ENCODE measurements around the gene ETFDH. TPM values are rescaled to one million over a fixed set of nuclear protein-coding genes. Genes with fewer than 3 reads are reported as not detected.
"Not testable (repeated sequence)": the region's sequence is repeated elsewhere in the genome, so short reads cannot be mapped to it uniquely, and the experiment has no call there.

Gene ETFDH
- total RNA-seq, 1 donor from 2014 or later = 68.8 TPM

DNA sequence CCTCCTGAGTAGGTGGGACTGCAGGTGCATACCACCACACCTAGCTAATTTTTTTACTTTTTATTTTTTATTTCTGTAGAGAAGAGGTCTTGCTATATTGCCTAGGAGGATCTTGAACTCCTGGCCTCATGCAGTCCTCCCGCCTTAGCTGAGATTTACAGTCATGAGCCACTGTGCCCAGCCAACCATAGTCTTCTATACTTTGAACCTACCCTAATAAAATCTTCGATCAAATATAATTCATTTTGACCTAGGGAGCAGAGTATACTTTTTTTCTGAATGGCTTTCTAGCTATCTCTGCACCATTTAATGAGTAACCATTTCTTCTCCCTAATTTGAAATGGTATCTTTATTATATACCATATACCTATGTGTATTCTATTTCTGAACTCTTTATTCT, 6.7 kb downstream of the ETFDH start:
- DNase-seq (ENCODE audit: low spot score) = no peak

DNA sequence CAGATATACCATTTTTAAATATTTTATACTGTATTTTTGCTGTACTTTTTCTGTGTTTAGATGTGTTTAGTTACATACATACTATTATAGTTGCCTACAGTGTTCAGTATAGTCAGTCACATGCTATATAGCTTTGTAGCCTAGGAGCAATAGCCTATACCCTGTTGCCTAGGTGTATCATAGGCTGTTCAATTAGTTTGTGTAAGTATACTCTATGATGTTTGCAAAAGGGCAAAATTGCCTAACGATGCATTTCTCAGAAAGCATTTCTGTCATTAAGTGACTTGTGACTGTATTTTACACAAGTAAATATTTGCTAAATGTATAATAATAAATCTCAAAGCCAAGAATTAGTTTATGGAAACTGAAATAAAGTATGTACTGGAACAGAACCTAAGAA, 9.5 kb downstream of the ETFDH start:
- no peak for DNase-seq (ENCODE audit: low spot score)

DNA sequence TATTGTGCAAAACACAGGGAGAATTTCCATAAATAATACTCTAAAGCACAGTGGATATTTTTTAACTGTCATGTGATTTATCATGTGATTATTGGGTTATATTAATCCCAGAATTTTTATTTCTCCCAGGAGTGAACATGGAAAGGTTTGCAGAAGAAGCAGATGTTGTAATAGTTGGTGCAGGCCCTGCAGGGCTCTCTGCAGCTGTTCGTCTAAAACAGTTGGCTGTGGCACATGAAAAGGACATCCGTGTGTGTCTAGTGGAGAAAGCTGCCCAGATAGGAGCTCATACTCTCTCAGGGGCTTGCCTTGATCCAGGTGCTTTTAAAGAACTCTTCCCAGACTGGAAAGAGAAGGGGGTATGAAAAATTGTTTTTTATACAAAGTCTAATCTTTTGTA, 10.0 kb downstream of the ETFDH start:
- DNase-seq (ENCODE audit: low spot score) = no peak

DNA sequence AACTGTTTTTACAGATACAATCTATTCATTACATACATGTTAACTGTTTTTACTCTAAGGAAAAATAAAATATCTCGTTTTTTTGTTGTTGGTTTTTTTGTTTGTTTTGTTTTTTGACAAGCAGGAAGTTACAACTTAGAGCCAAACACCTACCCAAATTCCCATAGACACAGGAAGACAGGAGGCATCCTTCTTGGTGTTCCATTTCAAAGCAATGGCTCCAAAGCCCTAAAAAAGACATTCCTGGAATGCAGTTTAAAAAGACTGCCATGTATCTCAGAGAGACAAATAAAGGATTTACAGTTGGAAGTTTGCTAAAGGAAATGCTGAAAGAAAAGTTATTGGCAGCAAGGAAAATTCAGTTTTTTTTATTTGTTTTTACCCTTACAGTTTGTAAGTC, 16.7 kb downstream of the ETFDH start:
- no peak for DNase-seq (ENCODE audit: low spot score)

DNA sequence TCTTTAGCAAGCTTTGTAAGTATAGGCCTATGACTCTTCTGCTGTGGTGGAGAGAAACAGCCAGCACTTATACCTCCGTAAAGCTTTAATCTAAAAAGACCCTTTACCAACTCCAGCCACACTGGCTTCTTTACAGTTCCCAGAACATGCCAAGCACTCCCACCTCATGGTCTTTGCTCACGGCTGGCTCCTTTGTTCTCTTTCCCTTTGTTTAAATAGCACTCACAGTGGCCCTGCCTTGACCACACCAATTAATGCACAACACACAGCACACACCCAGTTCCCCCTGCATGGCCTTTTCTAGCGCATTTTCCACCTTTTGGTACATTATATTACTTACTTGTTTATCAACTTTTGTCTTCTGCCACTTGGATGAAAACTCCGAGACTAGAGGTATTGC, 32.2 kb downstream of the ETFDH start:
- no peak for DNase-seq (ENCODE audit: low spot score)

DNA sequence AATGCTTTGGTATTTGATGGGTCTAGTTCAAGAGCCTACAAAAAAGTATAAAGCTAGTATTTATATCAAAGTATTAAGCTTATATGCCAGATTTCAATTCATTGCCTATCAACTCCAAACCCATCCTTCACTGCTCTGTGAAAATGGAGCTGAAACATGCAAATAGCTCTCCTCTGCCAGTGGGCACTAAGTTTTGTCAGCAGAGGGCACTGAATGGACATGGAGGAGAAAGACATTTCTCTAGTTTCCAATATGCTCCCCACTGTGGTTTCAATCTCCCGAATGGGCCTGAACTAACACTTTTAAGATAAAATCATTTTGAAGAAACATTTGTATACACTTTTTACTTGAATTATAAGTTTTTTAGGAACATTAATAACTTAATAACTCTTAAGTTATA, 38.7 kb downstream of the ETFDH start:
- no peak for DNase-seq (ENCODE audit: low spot score)

DNA sequence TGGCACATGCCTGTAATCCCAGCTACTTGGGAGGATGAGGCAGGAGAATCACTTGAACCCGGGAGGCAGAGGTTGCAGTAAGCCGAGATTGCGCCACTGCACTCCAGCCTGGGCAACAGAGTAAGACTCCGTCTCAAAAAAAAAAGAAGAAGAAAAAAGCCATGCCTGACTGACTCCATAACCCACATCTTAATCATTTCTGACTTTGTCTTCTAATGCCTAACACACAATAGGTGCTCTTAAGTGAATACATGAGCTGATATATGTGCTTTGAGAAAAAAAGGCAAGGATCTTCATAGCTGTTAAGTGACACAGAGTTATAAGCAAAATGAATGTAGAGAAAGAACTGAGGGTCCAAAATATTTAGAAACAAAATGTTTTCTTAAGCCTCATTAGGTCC, 40.5 kb downstream of the ETFDH start:
- not testable (repeated sequence) for DNase-seq (ENCODE audit: low spot score)

DNA sequence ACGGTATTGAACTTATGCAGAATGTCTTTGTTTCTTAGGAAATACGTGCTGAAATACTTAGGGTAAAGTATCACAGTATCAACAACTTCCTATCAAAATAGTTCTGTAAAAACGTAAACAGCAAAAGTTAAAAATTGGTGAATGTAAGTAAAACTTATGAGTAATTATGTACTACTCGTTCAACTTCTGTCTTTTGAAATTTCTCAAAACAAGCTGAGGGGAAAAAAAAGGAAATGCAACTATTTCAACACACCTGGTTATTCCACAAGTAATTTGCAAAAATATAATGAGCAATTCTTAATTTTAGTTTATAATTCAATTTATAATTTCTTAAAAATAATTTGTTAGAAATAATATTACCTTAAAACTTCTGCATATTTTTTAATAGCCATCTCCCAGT, 42.8 kb downstream of the ETFDH start:
- DNase-seq (ENCODE audit: low spot score) = no peak

DNA sequence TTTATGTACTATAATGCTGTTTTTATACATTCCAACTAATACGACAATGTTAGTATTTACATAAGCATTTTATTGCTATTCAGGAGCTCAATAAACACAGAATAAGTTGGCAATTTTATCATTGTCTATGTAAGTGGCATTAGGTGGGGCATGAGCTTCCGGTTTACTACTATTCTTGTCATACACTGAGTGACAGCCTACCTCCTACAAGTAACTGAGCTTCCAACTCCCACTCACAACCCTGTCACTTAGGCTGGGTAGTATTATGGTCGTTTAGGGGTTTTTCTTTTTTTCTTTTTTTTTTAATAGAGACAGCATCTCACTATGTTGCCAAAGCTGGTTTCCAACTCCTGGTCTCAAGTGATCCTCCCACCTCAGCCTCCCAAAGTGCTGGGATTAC, 43.7 kb downstream of the ETFDH start:
- no peak for DNase-seq (ENCODE audit: low spot score)

DNA sequence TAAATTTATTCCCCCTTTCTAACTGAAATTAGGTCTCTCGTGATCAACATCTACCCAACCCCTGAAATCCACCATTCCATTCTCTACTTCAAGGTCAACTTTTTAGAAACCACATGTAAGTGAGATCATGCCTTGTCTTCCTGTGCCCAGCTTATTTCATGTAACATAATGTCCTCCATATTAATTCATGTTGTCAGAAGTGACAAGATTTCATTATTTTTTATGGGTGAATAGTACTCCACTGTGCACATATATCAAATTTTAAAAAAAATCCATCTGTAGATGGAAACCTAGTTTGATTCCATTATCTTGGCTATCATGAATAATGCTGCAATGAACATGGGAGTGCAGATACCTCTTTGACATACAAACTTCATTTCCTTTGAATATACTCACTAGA, 49.6 kb downstream of the ETFDH start:
- no peak for DNase-seq (ENCODE audit: low spot score)

DNA sequence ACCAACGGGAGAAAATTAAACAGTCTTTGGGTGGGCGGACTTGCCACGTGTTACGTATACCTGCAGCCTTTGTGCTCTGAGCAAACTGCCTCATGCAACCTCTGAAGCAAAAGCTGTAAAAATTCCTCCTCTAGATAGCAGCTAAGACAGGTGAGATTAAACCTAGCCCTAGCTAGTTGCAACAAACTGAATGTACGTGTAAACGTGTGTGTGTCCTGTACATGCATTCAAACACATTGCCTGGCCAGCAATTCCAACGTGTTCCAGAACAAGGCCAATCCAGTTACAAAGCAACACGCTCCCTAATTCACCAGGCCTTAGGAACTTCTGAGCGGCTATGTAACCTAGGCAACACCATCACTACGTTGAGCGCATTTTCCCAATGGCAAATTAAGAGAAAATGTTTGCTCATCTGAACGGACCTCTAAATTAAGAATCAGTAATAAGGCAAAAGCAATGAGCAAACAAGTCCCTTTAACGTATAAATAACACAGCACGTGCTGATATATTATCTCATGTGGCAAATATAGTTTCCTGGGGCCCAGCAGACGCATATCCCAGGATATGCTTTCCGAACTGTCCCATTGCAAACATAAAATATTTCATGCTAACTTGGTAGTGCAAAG, 50.3 kb downstream of the ETFDH start:
- no peak for DNase-seq (ENCODE audit: low spot score)

DNA sequence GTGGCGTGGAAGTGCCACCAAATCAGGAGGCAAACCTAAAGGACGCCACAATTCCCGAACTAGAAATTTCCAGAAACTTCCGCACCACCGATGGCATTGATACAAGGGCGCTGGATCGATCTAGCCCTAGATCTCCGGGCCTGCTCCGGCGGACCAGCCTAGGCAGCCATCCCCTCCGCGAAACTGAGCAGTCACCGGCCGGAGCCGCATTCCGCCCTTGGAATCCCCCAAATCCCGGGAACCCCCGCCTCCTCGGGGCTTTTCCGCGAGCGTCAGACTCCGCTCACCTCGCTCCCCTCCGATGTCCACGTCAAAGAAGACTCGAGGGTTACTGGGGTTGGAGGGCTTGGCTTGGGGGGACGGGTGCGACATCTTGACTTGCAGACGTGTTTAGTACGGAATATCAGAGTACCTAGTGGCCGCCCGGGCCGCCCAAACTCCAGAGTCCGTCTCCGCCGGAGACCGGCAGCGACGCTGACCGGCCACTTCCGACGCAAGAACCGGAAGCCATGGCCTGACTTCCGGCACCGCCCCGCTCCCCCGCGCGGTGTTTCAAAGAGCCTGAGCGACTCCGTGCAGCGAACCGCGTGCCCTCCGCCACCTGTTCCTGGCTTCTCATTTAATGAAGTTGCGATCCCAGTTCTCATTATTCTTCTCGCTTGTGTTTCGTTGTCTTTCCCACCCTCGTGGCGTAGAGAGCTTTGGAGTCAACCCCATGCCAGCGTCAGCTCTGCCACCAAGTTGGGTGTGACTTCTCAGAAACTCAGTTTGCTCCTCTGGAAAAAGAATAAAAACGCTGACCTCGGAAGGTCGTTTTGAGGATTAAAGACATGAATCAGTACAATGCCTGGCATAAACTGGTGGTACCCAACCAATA, 51.1 kb downstream of the ETFDH start, which contains the start of gene PPID:
TSS of gene PPID (minus strand) at position 480 of the 877 bp plus-strand sequence. CDS start at position 372, 108 bp downstream.
- peak; percentile 96 for DNase-seq (ENCODE audit: low spot score)

DNA sequence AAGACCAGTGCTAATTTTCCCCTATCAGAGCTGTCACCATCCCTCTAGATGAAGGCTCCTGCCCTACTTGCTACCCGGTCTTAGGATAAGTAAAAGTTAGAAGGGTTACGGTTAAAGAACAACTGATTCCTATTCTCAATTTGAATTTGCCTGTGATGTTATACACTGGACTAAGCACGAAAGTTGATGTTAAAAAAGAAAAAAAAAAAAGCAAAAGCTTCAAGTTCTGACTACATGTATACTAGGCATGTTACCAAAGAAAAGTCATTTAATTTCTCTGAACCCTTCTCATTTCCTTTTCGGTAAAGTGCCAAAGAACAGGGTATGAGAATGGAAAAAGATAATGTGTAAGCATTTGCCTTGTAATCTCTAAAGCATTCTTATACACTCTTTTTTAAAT, 52.5 kb downstream of the ETFDH start:
- DNase-seq (ENCODE audit: low spot score) = no peak

DNA sequence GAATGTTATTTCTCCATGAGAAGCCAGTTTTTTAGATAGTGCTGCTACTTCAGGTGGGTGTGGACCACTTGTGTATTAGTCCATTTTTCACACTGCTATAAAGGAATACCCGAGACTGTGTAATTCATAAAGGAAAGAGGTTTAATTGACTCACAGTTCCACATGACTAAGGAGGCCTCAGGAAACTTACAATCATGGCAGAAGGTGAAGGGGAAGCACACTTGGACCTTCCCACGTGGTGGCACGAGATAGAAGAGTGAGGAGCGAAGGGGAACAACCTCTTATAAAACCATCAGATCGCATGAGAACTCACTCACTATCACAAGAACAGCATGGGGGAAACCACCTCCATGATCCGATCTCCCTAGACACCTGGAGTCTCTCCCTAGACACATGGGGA, 54.5 kb downstream of the ETFDH start:
- no peak for DNase-seq (ENCODE audit: low spot score)

DNA sequence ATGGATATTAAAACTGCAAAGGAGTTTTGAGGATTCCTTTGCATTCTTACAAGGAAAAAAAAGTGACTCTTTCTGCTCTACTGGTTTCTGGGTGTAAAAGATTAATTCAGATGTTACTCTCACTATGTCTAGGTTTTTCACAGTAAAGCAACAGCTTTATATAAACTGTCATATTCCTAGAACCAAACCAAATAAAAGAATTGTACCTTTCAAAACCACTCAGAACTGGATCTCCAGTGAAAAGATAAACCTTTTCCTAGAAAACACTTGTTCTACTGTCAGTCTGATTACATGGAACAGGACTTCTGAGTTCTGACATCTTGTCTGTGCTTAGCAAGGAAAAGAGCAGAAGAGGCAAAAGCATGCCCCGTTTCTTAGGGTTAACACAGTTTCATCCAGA, 56.1 kb downstream of the ETFDH start:
- DNase-seq (ENCODE audit: low spot score) = no peak

DNA sequence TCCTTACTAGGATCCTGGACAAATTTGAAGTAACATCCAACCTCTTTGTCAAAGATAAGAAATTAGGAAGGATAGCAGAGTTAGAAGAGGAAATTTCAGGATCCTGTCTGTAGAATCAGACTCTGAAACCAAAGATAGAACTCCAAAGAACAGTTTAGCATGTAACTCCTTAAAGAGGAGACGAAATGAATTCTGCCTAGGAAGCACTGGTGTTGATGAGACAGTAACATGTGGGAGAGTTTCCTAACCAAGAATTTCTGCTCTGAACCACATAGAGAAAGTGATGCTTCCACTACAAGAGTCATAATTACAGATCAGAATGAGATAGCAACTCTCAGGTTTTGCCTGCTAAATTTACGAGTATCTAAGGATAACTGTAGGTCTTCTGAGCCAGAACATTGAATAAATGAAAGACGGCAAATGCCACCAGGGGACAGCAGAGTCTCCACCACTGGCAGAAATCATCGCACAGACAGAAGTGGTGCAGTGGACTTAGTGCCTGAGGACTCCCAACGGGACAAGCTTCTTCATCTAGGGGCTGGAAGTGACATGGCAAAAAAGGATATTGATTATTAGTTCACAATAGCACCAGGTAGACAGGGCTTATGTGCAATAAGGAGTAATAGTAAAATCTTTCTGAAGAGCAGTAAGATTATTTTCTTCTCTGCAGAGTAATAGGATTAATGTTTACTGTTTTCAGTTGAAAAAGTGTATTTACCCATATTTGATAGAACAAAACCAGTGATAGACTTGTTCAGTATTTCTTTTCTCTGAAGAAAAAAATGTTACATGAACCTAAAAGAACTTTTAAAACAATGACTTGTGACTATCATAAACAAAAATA, 57.8 kb downstream of the ETFDH start:
- DNase-seq (ENCODE audit: low spot score) = no peak

DNA sequence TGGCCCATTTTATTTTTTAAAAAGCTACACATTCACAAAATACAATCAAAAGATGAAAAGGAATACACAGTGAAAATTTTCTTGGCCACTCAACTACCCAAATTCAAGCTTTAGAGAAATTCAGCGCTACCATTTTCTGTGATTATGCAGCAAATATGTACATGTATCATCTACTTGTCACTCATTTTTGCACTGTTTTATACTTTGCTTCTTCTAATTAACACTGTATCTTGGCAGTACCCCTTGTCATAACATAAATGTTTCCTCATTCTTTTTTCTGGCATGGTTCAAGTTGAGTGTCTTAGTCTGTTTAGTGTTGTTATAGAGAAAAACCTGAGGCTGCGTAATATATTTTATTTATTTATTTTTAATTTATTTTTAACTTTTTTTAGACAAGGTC, 66.8 kb downstream of the ETFDH start:
- no peak for DNase-seq (ENCODE audit: low spot score)

DNA sequence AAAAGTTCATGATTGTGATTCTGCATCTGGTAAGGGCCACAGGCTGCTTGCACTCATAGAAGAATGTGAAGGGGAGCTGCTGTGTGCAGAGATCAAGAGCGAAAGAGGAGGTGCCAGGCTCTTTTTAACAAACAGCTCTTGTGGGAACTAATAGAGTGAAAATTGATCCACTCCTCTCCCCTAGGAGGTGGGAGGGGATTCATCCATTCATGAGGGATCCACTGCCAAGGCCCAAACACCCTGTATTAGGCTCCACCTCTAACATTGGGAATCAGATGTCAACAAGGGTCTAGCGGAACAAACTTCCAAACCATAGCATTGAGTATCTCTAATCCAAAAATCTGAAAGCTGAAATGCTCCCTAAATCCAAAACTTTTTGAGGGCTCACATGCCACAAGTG, 67.5 kb downstream of the ETFDH start:
- DNase-seq (ENCODE audit: low spot score) = no peak

DNA sequence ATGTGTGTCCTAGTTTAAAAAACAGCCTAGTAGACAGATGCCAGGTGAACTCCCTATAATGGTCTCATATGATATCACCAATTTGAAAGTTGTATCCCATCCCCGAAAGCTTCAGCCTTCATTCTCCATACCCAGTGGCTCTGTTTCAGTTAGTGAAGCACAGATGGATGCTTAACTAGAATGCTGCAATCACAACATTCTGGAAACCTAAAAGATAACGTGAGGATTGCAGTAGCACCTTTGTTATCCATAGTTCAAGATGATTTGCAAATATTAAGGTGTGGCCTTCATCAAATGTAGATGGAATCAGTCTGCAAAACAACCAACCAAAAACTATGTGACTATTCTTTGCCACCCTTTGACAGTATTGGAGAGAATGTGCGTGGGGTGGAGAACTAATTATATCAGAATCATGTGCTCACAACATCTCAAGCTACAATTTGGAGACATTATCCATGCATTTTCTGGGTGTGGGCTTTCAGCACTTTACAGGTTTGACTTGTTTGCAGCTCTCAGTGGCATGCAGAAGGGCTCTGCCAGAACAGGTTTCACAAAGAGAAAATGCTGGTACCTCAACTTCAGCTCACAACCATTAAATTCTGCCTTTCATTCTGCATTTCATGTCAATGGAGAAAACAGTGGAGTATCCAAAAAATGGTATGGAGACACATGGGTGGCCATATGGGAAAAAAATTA, 69.4 kb downstream of the ETFDH start:
- no peak for DNase-seq (ENCODE audit: low spot score)

DNA sequence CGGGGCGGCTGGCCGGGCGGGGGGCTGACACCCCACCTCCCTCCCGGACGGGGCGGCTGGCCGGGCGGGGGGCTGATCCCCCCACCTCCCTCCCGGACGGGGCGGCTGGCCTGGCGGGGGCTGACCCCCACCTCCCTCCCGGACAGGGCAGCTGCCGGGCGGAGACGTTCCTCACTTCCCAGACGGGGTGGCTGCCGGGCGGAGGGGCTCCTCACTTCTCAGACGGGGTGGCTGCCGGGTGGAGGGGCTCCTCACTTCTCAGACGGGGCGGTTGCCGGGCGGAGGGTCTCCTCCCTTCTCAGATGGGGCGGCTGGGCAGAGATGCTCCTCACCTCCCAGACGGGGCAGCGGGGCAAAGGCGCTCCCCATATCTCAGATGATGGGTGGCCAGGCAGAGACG, 74.4 kb downstream of the ETFDH start:
- DNase-seq (ENCODE audit: low spot score) = not testable (repeated sequence)

DNA sequence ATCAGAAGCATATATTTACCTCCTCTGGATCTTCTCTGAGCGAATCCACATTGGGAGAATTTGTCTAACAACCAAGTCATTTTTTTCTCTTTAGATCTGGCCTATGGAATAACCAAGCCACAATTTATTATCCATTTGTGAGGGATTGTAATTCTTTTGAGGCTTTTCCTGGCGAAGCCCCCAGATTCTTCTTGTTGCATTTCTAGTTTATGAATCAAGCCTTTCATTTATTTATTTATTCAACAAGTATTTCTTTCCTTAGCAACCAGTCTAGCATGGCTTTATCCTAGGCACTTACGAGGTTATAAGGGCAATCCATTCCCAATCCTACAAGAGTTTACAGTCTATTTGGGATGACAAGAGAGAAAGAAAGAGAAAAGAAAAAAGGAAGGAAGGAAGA, 78.3 kb downstream of the ETFDH start:
- DNase-seq (ENCODE audit: low spot score) = no peak

All from mesenteric fat pad (tissue), 1 donor.